Transverse colon (tissue), 3 donors: Measurements from ENCODE around the gene MSI2.

Experiments
- CTCF ChIP-seq, 5 experiments: fragments of 200-600 bp in 3 of 5; fragments of 450-650 bp in 2 of 5; sonication (generic) in 3 of 5; IDR thresholded peaks; 1 replicate in 2 of 5; 2 replicates in 3 of 5; pipeline ENCODE4 v1.5.1; 2016 to 2017; ENCODE audit warnings: antibody characterized with exemption in 5 of 5, inconsistent platforms in 3 of 5, mild to moderate bottlenecking in 2 of 5, moderate library complexity in 1 of 5
- POLR2A ChIP-seq: fragments of 450-650 bp; IDR thresholded peaks from one replicate; pipeline ENCODE4 v1.6.1; 2016; ENCODE audit warnings: antibody characterized with exemption, mild to moderate bottlenecking, moderate library complexity

GRCh38 chr17:57283203-57283971 is 27.1 kb downstream of the MSI2 start:
- TF ChIP-seq CTCF (IDR thresholded peaks at IDR 0.05) (no peak), POLR2A (no peak)
